ENCODE measurements around the gene SLPI.

The SLPI gene, protein sequence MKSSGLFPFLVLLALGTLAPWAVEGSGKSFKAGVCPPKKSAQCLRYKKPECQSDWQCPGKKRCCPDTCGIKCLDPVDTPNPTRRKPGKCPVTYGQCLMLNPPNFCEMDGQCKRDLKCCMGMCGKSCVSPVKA

GRCh38 chr20:45254383-45255262 lies at the start of gene SLPI:
SLPI (minus strand) TSS chr20:45254564; CDS start chr20:45254543, 21 bp downstream.
- DNase-seq: no peak

- DNase-seq: no peak
Observed at GRCh38 chr20:45303586-45304463, 49.5 kb upstream of the SLPI start.

- no peak for DNase-seq
Observed at GRCh38 chr20:45301824-45302271, 47.5 kb upstream of the SLPI start.

DNA sequence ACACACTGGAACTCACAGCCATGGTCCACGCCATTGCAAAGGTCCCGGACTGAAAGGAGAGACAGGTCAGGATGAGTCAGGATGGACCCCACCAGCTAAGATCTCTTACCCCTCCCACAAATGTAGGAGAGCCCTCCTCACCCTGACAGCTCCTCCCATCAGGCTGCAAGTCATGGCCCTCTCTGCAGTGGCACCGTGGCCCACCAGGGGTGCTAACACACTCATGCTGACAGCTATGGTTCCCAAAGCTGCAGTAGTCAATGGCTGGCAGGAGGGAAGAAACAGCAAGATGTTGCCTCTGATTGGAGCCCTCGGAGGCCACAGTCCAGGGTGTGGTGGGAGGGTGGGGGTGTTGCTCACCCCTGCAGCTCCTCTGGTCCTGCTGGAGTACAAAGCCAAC lies 46.6 kb upstream of the SLPI start:
- DNase-seq: no peak

DNA sequence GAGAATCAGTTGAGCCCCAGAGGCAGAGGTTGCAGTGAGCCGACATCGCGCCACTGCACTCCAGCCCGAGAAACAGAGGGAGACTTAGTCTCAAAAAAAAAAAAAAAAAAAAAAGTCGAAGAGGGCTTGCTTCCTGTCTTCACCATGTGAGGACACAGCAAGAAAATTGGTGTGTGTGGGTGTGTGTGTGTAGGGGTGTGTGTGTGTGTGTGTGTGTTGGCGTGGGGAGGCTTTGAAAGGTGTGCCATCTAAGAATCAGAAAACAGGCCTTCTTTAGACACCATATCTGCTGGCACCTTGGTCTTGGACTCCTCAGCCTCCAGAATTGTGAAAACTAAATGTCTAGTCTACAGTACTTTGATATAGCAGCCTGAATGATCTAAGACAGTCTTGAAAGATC lies 45.4 kb upstream of the SLPI start:
- no peak for DNase-seq

GRCh38 chr20:45297786-45298497 lies 43.6 kb upstream of the SLPI start:
- DNase-seq: no peak

- DNase-seq: no peak
Observed at GRCh38 chr20:45294659-45295058, 40.3 kb upstream of the SLPI start.

GRCh38 chr20:45294003-45294368 lies 39.6 kb upstream of the SLPI start:
- no peak for DNase-seq

DNA sequence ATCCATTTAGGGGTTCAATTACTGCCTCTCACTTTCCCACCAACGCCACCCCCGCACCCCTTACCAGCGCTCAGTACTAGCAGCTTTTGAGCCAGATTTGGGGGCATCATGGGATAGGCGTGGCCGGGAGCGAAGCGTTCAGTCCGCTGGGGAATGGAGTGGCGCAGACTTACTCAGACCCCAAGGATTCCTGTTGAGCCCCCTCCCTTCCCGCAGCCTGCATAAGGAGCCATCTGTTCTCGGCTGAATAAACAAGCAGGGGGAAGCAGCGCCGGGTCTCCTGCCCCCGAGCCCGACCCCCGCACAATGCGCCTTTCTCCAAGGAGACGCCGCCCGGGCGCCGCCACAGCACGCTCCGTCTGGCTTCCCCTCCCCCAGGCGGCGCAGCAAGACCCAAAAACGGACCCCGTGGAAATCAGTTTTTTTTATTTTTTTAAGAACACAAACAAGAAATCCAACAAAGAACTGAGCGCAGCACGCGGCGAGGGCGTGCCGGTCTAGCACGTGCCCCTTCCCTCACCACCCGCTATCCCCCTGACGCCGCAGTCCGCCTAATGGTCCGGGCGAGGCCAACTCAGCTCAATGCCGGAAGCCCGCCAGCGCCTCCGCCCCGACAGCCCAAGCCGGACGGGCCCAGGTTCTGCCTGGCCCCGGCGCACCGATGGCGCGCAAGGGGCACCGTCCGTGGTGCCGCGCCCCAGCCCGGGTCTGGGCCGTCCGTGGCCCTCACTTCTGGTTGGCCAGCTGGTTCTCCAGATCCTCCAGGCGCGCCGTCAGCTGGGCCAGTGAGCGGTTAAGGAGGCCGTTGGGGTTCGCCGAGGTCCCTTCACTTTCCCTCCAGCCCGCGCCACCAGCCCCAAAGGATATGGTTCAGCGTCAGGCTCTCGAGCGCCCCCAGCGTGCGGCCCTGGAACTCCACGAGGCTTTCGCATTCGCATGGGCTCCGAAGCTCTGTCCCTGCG lies 39.0 kb upstream of the SLPI start:
- DNase-seq: peak; percentile 85

GRCh38 chr20:45292343-45292742 lies 38.0 kb upstream of the SLPI start:
- no peak for DNase-seq

DNA sequence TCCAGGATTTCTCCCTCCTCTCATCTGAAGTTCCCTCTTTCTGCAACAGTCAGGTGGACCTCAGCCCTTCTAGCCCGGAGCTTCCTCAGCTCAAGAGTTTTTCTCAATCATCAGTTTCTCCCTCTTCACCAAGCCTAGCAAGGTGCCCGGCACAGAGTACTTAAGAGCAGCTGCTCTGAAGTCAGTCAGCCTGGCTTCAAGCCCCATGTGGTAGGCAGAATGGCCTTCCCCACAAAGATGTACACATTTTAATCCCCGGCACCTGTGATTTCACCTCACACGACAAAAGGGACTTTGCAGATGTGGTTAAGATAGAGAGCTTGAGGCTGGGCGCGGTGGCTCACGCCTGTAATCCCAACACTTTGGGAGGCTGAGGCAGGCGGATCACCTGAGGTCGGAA lies 37.2 kb upstream of the SLPI start:
- DNase-seq: no peak

DNA sequence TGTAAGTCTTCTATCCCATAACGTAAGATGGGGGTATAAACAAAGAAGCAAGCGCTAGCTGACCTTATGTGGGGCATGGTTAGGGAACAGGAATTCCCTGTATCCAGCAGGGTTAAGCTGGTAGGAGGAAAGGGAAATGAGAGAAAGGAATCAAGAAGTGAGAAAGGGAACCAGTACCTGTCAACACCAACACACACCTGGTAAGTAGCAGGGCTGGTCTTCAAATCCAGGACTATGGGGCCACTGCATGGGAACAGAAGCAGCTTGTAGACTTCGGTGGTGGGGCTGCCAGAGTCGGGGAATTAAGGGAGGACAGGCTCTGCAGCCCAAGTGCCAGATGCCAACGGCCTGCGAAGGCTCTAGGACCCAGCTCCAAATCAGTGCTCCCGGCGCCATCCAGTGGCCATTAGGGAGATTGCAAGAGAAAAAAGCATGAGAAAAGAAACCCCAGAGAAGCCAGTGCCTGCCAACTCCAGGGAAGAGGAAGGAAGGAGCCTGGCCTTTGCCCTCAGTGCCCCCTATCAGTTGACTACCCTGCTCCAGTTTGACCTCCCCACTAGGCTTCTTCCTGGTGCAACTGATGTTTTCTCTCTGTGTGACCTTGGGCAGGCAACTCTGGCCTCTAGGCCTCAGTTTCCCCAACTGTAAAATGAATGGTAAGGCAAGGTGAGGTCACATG lies 36.5 kb upstream of the SLPI start:
- DNase-seq: peak; percentile 68

DNA sequence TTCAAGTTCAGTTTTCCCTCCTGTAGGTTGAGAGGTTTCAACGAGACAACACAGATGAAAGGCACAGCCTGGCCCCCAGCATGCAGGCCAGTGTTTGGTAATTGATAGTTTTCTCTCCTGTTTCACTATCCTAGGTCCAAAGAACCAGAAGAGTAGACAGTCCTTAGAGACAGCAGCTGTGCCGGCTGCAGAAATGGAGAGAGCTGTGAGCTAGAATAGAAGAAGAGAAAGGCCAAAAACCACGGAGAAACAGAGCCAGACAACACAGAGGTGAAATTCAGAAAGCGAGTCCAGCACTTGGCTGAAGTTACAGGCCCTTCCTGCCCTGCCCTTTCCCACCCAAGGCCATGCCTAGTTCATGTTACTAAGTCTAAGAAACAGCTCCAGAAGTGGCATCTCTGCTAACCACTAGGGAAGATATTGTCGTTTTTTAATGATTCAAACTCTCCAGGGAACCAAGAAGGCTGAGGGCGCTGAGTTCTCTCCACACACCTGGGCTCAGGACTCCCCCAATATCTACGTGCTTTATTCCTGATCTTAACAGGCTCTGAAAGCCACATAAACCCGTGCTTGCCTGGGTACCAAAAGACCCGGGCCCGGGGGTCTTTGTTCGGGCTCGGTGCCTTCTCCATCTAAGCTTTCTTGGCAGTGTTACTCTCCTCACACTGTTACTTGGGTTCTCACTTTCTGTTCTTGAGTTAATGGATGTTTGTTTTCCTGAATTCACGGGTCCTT lies 35.7 kb upstream of the SLPI start:
- DNase-seq: no peak

GRCh38 chr20:45288860-45289259 lies 34.5 kb upstream of the SLPI start:
- no peak for DNase-seq

GRCh38 chr20:45288376-45288775 lies 34.0 kb upstream of the SLPI start:
- no peak for DNase-seq

GRCh38 chr20:45283551-45284057 lies 29.2 kb upstream of the SLPI start:
- no peak for DNase-seq

GRCh38 chr20:45282700-45283550 lies 28.6 kb upstream of the SLPI start:
- no peak for DNase-seq

DNA sequence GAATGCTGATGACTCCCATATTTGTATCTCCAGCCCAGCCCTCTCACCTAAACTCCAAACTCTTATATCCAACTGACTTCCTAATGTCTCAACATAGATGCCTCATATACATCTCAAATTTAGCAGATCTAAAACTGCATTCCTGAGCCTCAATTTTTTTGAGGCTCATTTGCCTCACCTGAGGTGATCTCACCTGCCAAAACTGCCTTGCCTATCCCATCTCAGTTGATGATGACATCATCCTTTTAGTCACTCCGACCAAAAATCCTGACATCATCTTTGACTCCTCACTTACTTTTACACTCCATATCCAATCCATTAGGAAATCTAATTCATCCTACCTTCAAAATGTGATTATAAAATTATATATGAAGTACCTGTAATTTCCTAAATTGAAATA lies 25.6 kb upstream of the SLPI start:
- no peak for DNase-seq

- no peak for DNase-seq
Observed at GRCh38 chr20:45275338-45275737, 21.0 kb upstream of the SLPI start.
